Measurements from ENCODE around the gene XRCC3. TPM values are rescaled to one million over a fixed set of nuclear protein-coding genes. Genes with fewer than 3 reads are reported as not detected.

The XRCC3 gene
- total RNA-seq, 4 donors from 2014 or later: 7.8 to 47.6 (median 23.8) TPM

- H3K4me3 ChIP-seq: no peak overlapping the region
- no peak for DNase-seq
- in situ Hi-C loops (cut with MboI; ENCODE audit: low pct_ligation_motif_present in 1 of 4, low pct_unique_long_range_greater_than_20kb in 1 of 4, low sequenced_read_pairs in 3 of 4): no loop called here
- no peak overlapping the region for H3K27ac ChIP-seq
- 87% methylated on average over 14 of the region's 14 CpGs; no CpG with 5 or more reads in 1 of the 2 donors for WGBS, 2 donors (ENCODE audit: low coverage in 1 of 2)
- peaks cover 0 to 12% (median 0%) of the 10 kb centered on the region in 4 donors for H3K36me3 ChIP-seq
- intact Hi-C loops (cut with DNase I; ENCODE audit: low total_unique reads): no loop called here
- TF ChIP-seq POLR2A (IDR thresholded peaks at IDR 0.05): no peak
- no peak for TF ChIP-seq POLR2AphosphoS5 (IDR thresholded peaks at IDR 0.05)
- TF ChIP-seq EP300 (IDR thresholded peaks at IDR 0.05; ENCODE audit: low read depth): no peak
- TF ChIP-seq, protein P1, sequence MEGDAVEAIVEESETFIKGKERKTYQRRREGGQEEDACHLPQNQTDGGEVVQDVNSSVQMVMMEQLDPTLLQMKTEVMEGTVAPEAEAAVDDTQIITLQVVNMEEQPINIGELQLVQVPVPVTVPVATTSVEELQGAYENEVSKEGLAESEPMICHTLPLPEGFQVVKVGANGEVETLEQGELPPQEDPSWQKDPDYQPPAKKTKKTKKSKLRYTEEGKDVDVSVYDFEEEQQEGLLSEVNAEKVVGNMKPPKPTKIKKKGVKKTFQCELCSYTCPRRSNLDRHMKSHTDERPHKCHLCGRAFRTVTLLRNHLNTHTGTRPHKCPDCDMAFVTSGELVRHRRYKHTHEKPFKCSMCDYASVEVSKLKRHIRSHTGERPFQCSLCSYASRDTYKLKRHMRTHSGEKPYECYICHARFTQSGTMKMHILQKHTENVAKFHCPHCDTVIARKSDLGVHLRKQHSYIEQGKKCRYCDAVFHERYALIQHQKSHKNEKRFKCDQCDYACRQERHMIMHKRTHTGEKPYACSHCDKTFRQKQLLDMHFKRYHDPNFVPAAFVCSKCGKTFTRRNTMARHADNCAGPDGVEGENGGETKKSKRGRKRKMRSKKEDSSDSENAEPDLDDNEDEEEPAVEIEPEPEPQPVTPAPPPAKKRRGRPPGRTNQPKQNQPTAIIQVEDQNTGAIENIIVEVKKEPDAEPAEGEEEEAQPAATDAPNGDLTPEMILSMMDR (IDR thresholded peaks at IDR 0.05): no peak
- no peaks in the 10 kb centered on the region for H3K27me3 ChIP-seq
- H3K4me1 ChIP-seq: peaks cover 0 to 5% (median under 1%) of the 10 kb centered on the region in 4 donors
- H3K9me3 ChIP-seq: no peaks in the 10 kb centered on the region
These were observed 25.9 kb upstream of the XRCC3 start for GRCh38 chr14:103740991-103741689.

DNA sequence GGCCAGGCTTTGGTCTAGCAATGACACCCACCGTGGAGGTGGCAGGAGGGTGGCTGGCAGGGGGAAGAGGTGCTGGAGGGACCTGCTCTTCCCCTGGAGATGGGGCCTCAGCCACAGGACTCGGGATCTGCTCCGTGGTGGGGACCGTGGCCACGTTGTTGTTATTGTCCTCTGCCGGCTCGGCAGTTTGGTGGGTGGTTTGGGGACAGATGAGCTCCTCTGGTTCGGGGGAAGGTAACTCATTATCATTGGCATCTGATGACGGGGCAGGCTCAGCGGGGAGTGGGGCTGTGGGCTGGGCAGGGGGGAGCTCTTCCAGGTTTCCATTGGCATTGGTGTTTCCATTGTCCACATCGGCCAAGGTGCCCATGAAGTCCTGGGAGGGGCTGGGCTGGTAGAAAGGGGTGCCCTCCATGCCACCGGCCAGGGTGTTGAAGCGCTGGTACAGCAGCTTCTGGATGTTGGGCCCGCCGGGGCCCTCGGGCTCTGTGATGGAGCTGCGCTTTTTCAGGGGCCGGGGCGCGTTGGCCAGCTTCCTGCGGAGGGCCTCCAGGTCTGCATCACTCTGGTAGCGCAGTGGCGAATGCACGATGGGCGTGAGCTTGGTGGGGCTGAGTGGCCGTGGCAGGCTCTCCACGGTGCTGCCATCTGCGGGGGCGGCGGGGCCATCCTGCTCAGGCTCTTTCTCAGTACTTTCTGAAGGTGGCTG lies 24.7 kb upstream of the XRCC3 start:
- intact Hi-C loops (cut with DNase I; ENCODE audit: low total_unique reads) (no loop called here), in situ Hi-C loops (cut with MboI; ENCODE audit: low pct_ligation_motif_present in 1 of 4, low pct_unique_long_range_greater_than_20kb in 1 of 4, low sequenced_read_pairs in 3 of 4) (no loop called here)
- 95% methylated on average over 28 of the region's 30 CpGs; no CpG with 5 or more reads in 1 of the 2 donors for WGBS, 2 donors (ENCODE audit: low coverage in 1 of 2)
- Histone ChIP-seq H3K9me3 (no peaks in the 10 kb centered on the region), H3K27me3 (no peaks in the 10 kb centered on the region), H3K4me1 (peaks cover 0 to 12% (median 4%) of the 10 kb centered on the region in 4 donors), H3K4me3 (no peak overlapping the region), H3K27ac (no peak overlapping the region), H3K36me3 (peaks cover 0 to 12% (median 0%) of the 10 kb centered on the region in 4 donors)
- TF ChIP-seq EP300 (IDR thresholded peaks at IDR 0.05; ENCODE audit: low read depth) (no peak), POLR2A (IDR thresholded peaks at IDR 0.05) (no peak), POLR2AphosphoS5 (IDR thresholded peaks at IDR 0.05) (no peak)
- TF ChIP-seq, protein P1 (IDR thresholded peaks at IDR 0.05): no peak
- no peak for DNase-seq

DNA sequence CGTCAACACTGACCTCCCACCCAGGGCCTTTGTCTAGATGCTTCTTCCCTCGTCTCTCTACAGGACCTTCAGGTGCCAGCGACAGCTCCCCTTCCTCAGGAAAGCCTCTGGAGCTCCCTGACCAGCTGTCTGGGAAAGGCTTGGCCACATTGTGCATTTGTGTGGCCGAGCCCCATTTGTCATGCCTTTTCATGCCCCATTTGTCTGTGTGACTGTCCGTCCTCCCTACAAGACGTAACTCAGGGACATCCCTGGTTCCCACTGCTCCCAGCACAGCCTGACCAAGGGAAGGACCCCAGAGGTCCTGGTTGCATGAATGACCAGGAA lies 24.2 kb upstream of the XRCC3 start:
- Histone ChIP-seq H3K4me3 (no peak overlapping the region), H3K36me3 (peaks cover 0 to 14% (median 0%) of the 10 kb centered on the region in 4 donors), H3K27me3 (no peaks in the 10 kb centered on the region), H3K4me1 (peaks cover 0 to 12% (median 4%) of the 10 kb centered on the region in 4 donors), H3K9me3 (no peaks in the 10 kb centered on the region), H3K27ac (no peak overlapping the region)
- TF ChIP-seq POLR2A (IDR thresholded peaks at IDR 0.05) (no peak), POLR2AphosphoS5 (IDR thresholded peaks at IDR 0.05) (no peak), EP300 (IDR thresholded peaks at IDR 0.05; ENCODE audit: low read depth) (no peak)
- TF ChIP-seq, protein P1 (IDR thresholded peaks at IDR 0.05): no peak
- in situ Hi-C loops (cut with MboI; ENCODE audit: low pct_ligation_motif_present in 1 of 4, low pct_unique_long_range_greater_than_20kb in 1 of 4, low sequenced_read_pairs in 3 of 4) (no loop called here), intact Hi-C loops (cut with DNase I; ENCODE audit: low total_unique reads) (no loop called here)
- DNase-seq: no peak
- WGBS, 2 donors (ENCODE audit: low coverage in 1 of 2): 93% methylated on average over 6 of the region's 6 CpGs; no CpG with 5 or more reads in 1 of the 2 donors

DNA sequence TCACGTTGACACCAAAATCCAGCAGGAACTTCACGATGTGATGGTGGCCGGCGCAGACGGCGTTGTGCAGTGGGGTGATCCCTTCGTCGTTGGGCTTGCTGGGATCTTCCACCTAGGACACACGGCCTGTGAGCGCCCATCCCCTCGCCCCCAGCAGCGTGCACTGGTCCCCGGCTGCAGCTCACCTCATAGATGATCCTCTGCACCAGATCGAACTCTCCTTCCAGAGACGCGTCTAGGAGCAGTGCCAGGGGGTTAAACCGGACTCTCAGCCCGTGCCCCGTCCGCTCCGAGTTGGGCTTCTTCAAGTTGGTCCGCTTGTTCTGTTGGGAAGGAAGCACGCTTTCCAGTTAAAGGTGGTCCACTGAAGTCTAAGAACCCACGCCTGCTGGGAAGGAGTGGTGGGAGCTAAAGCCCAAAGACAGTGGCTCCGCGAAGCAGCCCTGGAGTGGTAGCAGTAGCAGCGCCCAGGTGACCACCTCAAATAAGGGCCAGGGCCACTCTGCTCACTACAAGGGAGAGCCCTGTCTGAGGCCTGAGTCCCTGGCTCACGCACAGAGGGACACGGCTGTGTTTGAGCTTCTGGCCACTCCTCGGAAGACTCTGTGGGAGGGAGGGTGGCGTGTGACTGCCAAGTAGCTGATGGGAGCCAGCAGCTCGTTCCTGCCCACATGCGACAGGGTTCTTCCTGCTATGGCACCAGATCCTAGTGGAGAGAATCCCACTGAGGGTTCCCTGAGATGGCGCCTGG lies 23.6 kb upstream of the XRCC3 start:
- H3K36me3 ChIP-seq: peaks cover 0 to 20% (median 0%) of the 10 kb centered on the region in 4 donors
- H3K27ac ChIP-seq: no peak overlapping the region
- WGBS, 2 donors (ENCODE audit: low coverage in 1 of 2): 93% methylated on average over 31 of the region's 34 CpGs; no CpG with 5 or more reads in 1 of the 2 donors
- H3K4me1 ChIP-seq: peaks cover 0 to 12% (median 4%) of the 10 kb centered on the region in 4 donors
- in situ Hi-C loops (cut with MboI; ENCODE audit: low pct_ligation_motif_present in 1 of 4, low pct_unique_long_range_greater_than_20kb in 1 of 4, low sequenced_read_pairs in 3 of 4): no loop called here
- no peaks in the 10 kb centered on the region for H3K9me3 ChIP-seq
- intact Hi-C loops (cut with DNase I; ENCODE audit: low total_unique reads): no loop called here
- no peaks in the 10 kb centered on the region for H3K27me3 ChIP-seq
- TF ChIP-seq POLR2A (IDR thresholded peaks at IDR 0.05) (no peak), POLR2AphosphoS5 (IDR thresholded peaks at IDR 0.05) (no peak), EP300 (IDR thresholded peaks at IDR 0.05; ENCODE audit: low read depth) (no peak)
- TF ChIP-seq, protein P1 (IDR thresholded peaks at IDR 0.05): no peak
- H3K4me3 ChIP-seq: no peak overlapping the region
- DNase-seq: no peak

All from transverse colon (tissue), 4 donors.